RWPE1 (cell line): Measurements from ENCODE around the gene NCKAP5.

ENCODE experiments used
- CTCF ChIA-PET: fragments of 350-600 bp; sonication (Branson Sonifier 250); formaldehyde crosslinking; extraction: SDS; loops from one replicate; lab custom pipeline; 2021; lab: Yijun Ruan, JAX
- POLR2A ChIA-PET: fragments of 400-600 bp; formaldehyde crosslinking; extraction: SDS; loops from one replicate; lab custom pipeline; 2020; ENCODE audit warnings: antibody characterized with exemption; ENCODE audit not compliant: low non-redundant PET; lab: Yijun Ruan, JAX
- DNase-seq: peaks from one replicate; pipeline ENCODE4 v3.0.0; 2012; ENCODE audit warnings: low spot score
- H3K27ac ChIP-seq: fragments of 450-650 bp; 2 replicates; pipeline ENCODE4 v1.5.1; 2017
- TF ChIP-seq, protein P1 (sequence below): fragments of 450-650 bp; conservative IDR thresholded peaks from 2 replicates; pipeline ENCODE4 v1.5.1; 2017; ENCODE audit warnings: low read depth, mild to moderate bottlenecking

Gene NCKAP5

DNA sequence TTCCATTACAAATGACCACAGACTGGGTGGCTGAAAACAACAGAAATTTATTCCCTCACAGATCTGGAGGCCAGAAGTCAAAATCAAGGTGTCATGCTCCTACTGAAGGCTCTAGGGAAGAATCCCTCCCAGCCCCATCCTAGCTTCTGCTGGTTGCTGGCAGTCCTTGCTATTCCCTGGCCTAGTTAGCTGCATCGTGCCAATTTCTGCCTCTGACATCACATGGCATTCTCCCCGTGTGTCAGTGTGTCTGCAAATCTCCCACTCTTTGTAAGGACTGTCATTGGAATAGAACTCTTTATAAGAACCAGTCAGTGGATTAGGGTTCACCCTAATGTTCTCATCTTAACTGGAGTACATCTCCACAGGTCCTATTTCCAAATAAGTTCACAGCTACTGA, 30.5 kb upstream of the NCKAP5 start:
- POLR2A ChIA-PET, result no interaction called here
- CTCF ChIA-PET, result no interaction called here

GRCh38 chr2:133596701-133597393, 28.6 kb upstream of the NCKAP5 start:
- CTCF ChIA-PET, result no interaction called here

More for the DNA sequence above, 30.5 kb upstream of the NCKAP5 start:
- DNase-seq, result no peak
- H3K27ac ChIP-seq, result no peak overlapping the region
- TF ChIP-seq, protein P1, sequence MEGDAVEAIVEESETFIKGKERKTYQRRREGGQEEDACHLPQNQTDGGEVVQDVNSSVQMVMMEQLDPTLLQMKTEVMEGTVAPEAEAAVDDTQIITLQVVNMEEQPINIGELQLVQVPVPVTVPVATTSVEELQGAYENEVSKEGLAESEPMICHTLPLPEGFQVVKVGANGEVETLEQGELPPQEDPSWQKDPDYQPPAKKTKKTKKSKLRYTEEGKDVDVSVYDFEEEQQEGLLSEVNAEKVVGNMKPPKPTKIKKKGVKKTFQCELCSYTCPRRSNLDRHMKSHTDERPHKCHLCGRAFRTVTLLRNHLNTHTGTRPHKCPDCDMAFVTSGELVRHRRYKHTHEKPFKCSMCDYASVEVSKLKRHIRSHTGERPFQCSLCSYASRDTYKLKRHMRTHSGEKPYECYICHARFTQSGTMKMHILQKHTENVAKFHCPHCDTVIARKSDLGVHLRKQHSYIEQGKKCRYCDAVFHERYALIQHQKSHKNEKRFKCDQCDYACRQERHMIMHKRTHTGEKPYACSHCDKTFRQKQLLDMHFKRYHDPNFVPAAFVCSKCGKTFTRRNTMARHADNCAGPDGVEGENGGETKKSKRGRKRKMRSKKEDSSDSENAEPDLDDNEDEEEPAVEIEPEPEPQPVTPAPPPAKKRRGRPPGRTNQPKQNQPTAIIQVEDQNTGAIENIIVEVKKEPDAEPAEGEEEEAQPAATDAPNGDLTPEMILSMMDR, result no peak

GRCh38 chr2:133591164-133591563, 22.9 kb upstream of the NCKAP5 start:
- TF ChIP-seq, protein P1, result no peak
- POLR2A ChIA-PET, result no interaction called here
- H3K27ac ChIP-seq, result no peak overlapping the region
- CTCF ChIA-PET, result no interaction called here
- DNase-seq, result no peak

More at GRCh38 chr2:133596701-133597393, 28.6 kb upstream of the NCKAP5 start:
- DNase-seq, result no peak
- TF ChIP-seq, protein P1, result no peak
- POLR2A ChIA-PET, result no interaction called here
- no peak overlapping the region for H3K27ac ChIP-seq

DNA sequence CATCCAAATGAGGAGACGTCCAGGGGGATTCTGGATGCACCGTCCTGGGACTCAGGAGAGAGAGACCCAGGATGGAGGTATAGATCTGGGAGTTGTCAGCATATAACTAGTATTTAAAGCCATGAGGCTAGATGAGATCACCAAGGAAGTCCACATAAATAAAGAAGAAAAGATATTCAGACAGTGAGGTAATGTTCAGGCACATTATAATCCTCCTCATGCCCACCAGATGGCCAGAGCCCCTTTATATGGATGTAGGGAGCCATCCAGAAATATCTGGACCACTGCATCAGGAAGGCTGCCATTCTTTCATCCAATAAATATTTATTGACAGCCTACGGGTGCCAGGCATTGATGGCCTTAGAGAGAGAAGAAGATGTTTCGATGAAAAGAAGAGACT, 21.2 kb upstream of the NCKAP5 start:
- TF ChIP-seq, protein P1, result no peak
- DNase-seq, result no peak
- POLR2A ChIA-PET, result no interaction called here
- CTCF ChIA-PET, result no interaction called here
- no peak overlapping the region for H3K27ac ChIP-seq

GRCh38 chr2:133588144-133588543, 19.9 kb upstream of the NCKAP5 start:
- no peak for DNase-seq
- POLR2A ChIA-PET, result no interaction called here
- TF ChIP-seq, protein P1, result no peak
- CTCF ChIA-PET, result no interaction called here
- no peak overlapping the region for H3K27ac ChIP-seq

GRCh38 chr2:133586978-133587377, 18.7 kb upstream of the NCKAP5 start:
- DNase-seq, result peak; percentile 40
- POLR2A ChIA-PET, result no interaction called here
- CTCF ChIA-PET, result no interaction called here
- TF ChIP-seq, protein P1, result no peak
- H3K27ac ChIP-seq, result peak overlapping the region; percentile 73
